EL (cell line): ENCODE data around the gene PANX1.
"Not testable (repeated sequence)": the region's sequence is repeated elsewhere in the genome, so short reads cannot be mapped to it uniquely, and the experiment has no call there.

Experiments used
- DNase-seq: peaks from one replicate; pipeline ENCODE4 v3.0.0-alpha.2; 2016

Gene PANX1

GRCh38 chr11:94128746-94129511 lies at the start of gene PANX1:
Gene PANX1 (plus strand): TSS chr11:94128841. CDS start chr11:94129313, 472 bp downstream.
- DNase-seq = peak; percentile 87

GRCh38 chr11:94084164-94084563 lies 44.5 kb upstream of the PANX1 start:
- DNase-seq = no peak

- DNase-seq = no peak
Measured at GRCh38 chr11:94088906-94089305, 39.7 kb upstream of the PANX1 start.

DNA sequence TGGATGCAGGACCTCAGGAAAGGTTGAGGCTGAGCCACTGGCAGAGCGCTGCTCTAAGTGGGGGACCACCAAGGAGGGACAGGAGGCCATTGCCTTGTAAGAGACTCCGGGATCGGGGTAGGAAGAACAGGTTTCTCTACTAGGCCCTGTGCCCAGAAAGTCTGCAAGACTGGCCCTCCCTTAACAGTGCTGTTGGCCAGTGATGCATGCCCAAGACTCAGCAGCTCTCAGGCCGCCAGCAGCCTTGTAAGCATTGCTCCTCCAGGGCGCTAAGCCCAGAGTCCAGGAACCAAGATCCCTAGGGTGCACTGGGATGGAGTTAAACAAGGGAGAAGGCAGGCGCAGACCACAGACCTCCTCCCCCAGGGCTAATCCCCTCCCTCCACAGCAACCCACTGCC lies 39.3 kb upstream of the PANX1 start:
- no peak for DNase-seq

DNA sequence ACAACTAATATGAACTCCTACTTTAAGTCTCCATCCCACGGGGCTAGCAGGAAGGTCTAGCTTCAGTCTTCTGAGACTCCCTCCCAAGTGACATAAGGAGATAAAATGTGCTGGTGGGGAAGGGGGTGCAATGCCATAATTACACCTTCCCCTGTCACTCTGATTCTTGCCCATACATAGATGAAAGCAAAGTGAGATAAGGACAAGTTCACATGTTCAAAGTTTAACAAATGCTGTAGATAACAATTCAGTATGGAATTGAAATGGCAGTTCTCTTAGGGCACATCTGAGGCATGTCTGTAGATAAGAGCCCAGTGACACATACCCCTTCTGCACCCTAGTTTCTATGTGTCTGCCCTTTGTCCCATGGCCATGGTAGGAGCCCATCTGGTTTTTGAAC lies 38.2 kb upstream of the PANX1 start:
- DNase-seq = no peak

DNA sequence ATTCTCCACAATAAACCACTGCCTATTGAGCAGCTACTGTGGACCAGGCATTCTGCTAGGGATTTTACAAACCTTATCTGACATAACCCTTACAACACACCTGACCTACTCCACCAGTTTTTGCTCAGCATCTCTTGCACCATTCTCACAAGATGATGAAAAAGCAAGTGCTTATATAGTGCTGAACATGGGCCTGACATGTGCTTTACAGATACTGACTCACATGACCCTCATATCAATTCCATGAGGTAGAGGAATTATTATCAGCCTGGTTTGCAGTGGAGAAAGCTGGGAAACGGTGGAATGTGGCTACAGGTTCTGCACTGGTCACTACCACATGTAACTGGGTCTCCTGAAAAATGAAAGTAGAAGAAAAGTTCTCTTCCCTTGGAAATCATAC lies 37.5 kb upstream of the PANX1 start:
- no peak for DNase-seq

- DNase-seq = no peak
Measured at GRCh38 chr11:94100253-94100652, 28.4 kb upstream of the PANX1 start.

- no peak for DNase-seq
Measured at GRCh38 chr11:94103471-94103870, 25.2 kb upstream of the PANX1 start.

- no peak for DNase-seq
Measured at GRCh38 chr11:94104734-94105133, 23.9 kb upstream of the PANX1 start.

- no peak for DNase-seq
Measured at GRCh38 chr11:94106716-94107115, 21.9 kb upstream of the PANX1 start.

DNA sequence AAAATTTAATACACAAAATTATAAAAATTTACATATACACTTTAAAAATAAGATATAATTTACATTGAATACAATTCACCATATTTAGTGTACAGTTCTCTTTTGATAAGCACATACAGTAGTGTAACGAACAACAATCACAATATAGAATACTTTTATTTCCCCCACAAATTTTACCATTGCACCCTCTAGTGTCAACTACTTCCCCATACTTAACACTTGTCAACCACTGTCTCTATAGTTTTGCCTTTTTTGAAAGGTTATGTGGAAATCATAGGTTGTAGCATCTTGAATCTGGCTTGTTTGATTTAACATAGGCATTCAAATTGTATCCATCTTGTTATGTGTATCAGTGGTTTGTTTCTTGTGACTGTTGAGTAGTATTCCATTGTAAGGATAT lies 21.3 kb upstream of the PANX1 start:
- no peak for DNase-seq

DNA sequence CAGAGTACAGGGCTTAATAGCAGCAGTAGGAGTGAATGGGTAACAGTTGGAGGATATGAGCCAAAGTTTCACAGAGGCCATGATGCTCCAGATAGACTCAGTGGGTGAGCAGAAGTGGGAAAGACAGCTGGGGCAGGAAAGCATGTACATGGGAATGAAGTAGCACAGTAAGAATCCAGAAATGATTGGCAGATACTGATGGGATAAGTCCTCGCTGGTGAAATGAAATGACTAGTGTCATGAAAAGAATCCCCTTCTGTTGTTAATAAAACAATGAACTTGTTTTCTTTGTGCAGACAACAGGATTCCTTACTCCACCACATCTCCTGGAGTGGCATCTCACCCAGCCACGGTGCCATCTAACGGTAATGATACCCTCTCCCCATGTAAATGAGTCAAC lies 17.4 kb upstream of the PANX1 start:
- DNase-seq = no peak

- DNase-seq = no peak
Measured at GRCh38 chr11:94111660-94112059, 17.0 kb upstream of the PANX1 start.

GRCh38 chr11:94112206-94112953 lies 16.3 kb upstream of the PANX1 start:
- DNase-seq = no peak

GRCh38 chr11:94117197-94117574 lies 11.5 kb upstream of the PANX1 start:
- no peak for DNase-seq

GRCh38 chr11:94117871-94118270 lies 10.8 kb upstream of the PANX1 start:
- peak; percentile 68 for DNase-seq

GRCh38 chr11:94119676-94120075 lies 9.0 kb upstream of the PANX1 start:
- not testable (repeated sequence) for DNase-seq

DNA sequence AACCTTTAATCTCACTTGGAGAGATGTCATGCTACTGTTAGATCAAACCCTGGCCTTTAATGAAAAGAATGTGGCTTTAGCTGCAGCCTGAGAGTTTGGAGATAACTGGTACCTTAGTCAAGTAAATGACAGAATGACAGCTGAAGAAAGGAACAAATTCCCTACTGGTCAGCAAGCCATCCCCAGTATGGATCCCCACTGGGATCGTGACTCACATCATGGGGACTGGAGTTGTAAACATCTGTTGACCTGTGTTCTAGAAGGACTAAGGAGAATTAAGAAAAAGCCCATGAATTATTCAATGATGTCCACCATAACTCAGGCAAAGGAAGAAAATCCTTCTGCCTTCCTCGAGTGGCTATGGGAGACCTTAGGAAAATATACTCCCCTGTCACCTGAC lies 8.1 kb upstream of the PANX1 start:
- not testable (repeated sequence) for DNase-seq

DNA sequence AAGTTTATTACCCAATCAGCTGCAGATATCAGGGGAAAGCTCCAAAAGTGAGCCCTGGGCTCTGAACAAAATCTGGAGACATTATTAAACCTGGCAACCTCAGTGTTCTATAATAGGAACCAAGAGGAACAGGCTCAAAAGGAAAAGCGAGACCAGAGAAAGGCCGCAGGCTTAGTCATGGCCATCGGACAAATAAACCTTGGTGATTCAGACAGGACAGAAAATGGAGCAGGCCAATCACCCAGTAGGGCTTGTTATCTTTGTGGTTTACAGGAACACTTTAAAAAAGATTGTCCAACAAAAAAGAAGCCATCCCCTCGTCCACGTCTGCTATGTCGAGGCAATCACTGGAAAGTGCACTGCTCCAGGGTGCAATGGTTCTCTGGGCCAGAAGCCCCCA lies 7.7 kb upstream of the PANX1 start:
- DNase-seq = peak; percentile 68

DNA sequence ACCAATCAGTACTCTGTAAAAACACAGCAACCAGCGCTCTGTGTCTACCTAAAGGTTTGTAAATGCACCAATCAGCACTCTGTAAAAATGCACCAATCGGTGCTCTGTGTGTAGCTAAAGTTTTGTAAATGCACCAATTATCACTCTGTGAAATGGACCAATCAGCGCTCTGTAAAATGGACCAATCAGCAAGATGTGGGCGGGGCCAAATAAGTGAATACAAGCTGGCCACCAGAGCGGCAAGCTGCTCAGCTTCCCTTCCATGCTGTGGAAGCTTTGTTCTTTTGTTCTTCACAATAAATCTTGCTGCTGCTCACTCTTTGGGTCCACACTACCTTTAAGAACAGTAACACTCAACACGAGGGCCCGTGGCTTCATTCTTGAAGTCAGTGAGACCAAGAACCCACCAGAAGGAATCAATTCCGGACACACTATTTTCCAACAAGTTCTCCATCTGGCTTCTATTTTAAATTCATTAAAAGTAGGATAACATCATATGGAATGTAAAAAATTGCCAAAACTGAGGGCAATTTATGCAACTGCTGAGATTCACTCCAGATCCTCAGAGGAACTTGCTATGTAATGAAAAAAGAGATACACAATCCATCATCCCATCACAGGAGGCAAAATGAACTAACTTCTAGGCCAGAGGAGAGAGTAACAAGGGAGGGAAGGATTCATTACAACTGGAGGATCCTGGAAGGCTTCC lies 3.1 kb upstream of the PANX1 start:
- DNase-seq = no peak

- no peak for DNase-seq
Measured at GRCh38 chr11:94127638-94128037, 1.0 kb upstream of the PANX1 start.

DNA sequence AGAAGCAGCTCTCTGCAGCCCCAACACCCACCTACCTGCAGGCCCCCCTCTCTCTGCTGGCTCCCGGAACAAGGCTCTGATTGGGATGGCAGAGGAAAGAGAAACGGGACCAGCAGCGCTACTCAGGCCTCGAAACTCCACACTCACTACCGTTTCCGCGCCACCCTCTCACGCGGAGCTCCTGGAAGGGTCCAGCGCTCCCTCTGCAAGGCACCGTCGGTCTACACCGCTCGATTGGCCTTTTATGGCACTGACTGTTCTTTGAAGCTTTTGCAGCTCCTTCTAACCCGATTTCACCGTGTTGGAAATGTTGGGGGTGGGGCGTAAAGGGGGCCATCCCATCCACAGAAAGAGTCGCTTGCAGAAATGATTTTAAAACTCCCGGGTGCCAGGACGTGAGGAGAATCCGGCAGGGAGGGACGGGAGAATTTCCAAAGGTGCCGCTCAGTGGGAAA lies 323 bp upstream of the PANX1 start:
- DNase-seq = no peak

DNA sequence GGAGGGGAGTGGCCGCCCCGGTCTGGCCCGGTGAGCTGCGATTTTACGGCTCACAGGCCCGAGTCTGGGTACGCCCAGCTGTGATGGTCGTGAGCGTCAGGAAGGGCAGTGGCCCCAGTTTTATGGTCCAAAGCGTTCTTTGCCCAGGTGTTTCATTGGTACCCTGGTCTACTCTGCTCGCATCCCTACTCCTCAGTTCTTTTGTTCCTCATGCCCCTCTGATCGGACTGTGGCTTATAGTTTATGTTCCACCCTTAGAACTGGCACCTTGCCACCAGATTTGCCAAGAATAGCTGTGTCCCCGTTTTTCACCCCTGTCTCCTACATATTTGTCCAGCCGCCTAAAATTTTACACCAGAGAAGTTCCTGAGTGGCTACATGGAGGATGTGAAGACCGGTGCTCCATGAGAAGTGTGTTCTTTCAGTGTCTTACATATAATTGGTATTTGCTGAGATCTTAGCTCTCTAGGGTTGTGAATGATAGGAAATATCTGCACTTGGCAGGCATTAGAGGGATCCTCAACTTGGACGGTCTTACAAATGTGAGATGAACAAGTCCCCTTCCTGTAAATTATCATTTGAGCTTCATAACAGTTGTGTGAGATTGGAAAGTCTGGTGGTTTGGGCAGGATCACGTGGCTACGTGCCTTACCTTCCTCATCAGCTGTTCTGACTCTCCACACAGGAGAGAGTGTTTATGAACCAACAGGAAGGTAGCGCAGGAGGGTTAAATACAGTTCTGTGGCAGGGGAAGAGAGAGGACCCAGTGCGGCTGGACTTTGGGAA lies 1.1 kb downstream of the PANX1 start:
- DNase-seq = no peak
